22Rv1 (cell line): ENCODE results near the gene DHRS12.

Experiments used
- ZFX ChIP-seq: fragments of 450-650 bp; IDR thresholded peaks from 2 replicates; pipeline ENCODE4 v1.6.1; 2017; ENCODE audit warnings: antibody characterized with exemption, borderline replicate concordance
- TF ChIP-seq, protein P1 (sequence below): fragments of 450-650 bp; IDR thresholded peaks from 2 replicates; pipeline ENCODE4 v1.5.1; 2017; ENCODE audit warnings: mild to moderate bottlenecking

DNA sequence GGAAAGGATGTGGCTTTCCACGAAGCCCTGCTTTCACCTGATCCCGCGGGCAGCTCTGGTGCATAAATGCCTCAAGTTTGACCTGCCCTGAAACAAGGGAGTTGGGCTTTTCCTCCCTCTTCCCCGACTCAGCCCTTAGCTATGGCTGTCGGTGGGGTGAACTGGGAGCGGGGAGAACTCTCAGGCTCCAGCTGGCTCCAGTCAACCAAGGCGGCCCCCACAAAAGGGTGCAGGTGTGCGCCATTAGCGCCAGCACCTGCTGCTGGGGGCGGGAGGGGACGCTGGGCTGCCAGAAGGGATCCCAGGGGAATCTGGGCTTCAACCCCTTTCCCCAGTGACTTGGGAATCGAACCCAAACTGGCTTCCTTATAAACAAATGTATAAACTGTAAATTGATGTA is 7.1 kb upstream of the DHRS12 start:
- TF ChIP-seq, protein P1, sequence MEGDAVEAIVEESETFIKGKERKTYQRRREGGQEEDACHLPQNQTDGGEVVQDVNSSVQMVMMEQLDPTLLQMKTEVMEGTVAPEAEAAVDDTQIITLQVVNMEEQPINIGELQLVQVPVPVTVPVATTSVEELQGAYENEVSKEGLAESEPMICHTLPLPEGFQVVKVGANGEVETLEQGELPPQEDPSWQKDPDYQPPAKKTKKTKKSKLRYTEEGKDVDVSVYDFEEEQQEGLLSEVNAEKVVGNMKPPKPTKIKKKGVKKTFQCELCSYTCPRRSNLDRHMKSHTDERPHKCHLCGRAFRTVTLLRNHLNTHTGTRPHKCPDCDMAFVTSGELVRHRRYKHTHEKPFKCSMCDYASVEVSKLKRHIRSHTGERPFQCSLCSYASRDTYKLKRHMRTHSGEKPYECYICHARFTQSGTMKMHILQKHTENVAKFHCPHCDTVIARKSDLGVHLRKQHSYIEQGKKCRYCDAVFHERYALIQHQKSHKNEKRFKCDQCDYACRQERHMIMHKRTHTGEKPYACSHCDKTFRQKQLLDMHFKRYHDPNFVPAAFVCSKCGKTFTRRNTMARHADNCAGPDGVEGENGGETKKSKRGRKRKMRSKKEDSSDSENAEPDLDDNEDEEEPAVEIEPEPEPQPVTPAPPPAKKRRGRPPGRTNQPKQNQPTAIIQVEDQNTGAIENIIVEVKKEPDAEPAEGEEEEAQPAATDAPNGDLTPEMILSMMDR = no peak
- no peak for TF ChIP-seq ZFX
